ENCODE data around the gene HK2. TPM values are rescaled to one million over a fixed set of nuclear protein-coding genes. Genes with fewer than 3 reads are reported as not detected.
"Not testable (repeated sequence)": the region's sequence is repeated elsewhere in the genome, so short reads cannot be mapped to it uniquely, and the experiment has no call there.

The HK2 gene
- total RNA-seq, 6 experiments from 2014 or later: 0.48 to 23.0 (median 0.87) TPM

GRCh38 chr2:74822771-74823566 is 11.0 kb upstream of the HK2 start:
- DNase-seq (peak in 1 of 3 donors; percentile 21), ATAC-seq (no peak)
- TF ChIP-seq CTCF (IDR thresholded peaks at IDR 0.05): no peak
- TF ChIP-seq POLR2A (IDR thresholded peaks at IDR 0.05): no peak
- WGBS (ENCODE audit: insufficient coverage, low coverage, low lambda C conversion rate, missing lambda C conversion rate): 47% methylated on average over 3 of the region's 3 CpGs
- H3K4me3 ChIP-seq: no peak overlapping the region
- no peaks in the 10 kb centered on the region for H3K36me3 ChIP-seq
- H3K27ac ChIP-seq: no peak overlapping the region
- no peaks in the 10 kb centered on the region for H3K27me3 ChIP-seq
- no peaks in the 10 kb centered on the region for H3K4me1 ChIP-seq
- no peaks in the 10 kb centered on the region for H3K9me3 ChIP-seq
- intact Hi-C loops (cut with DNase I): no loop called here

GRCh38 chr2:74824679-74825078 is 9.2 kb upstream of the HK2 start:
- intact Hi-C loops (cut with DNase I): no loop called here

GRCh38 chr2:74828543-74828942 is 5.4 kb upstream of the HK2 start:
- TF ChIP-seq POLR2A (IDR thresholded peaks at IDR 0.05): no peak
- no peak for TF ChIP-seq CTCF (IDR thresholded peaks at IDR 0.05)
- intact Hi-C loops (cut with DNase I): no loop called here
- no peak for DNase-seq
- ATAC-seq: peak in 2 of 4 donors; percentile 12 to 14
- Histone ChIP-seq H3K27me3 (no peaks in the 10 kb centered on the region), H3K4me3 (no peak overlapping the region), H3K4me1 (no peaks in the 10 kb centered on the region), H3K36me3 (no peaks in the 10 kb centered on the region), H3K9me3 (no peaks in the 10 kb centered on the region), H3K27ac (no peak overlapping the region)
- WGBS (ENCODE audit: insufficient coverage, low coverage, low lambda C conversion rate, missing lambda C conversion rate): 62% methylated on average over 2 of the region's 2 CpGs

More at GRCh38 chr2:74824679-74825078, 9.2 kb upstream of the HK2 start:
- H3K4me1 ChIP-seq: no peaks in the 10 kb centered on the region
- DNase-seq: no peak
- H3K36me3 ChIP-seq: no peaks in the 10 kb centered on the region
- no peaks in the 10 kb centered on the region for H3K27me3 ChIP-seq
- H3K4me3 ChIP-seq: no peak overlapping the region
- no peak overlapping the region for H3K27ac ChIP-seq
- no peaks in the 10 kb centered on the region for H3K9me3 ChIP-seq
- TF ChIP-seq CTCF (IDR thresholded peaks at IDR 0.05): no peak
- no peak for TF ChIP-seq POLR2A (IDR thresholded peaks at IDR 0.05)
- WGBS (ENCODE audit: insufficient coverage, low coverage, low lambda C conversion rate, missing lambda C conversion rate): 57% methylated on average over 4 of the region's 4 CpGs
- peak in 2 of 4 donors; percentile 14 to 44 for ATAC-seq

GRCh38 chr2:74831693-74832530 is 2.0 kb upstream of the HK2 start:
- TF ChIP-seq POLR2A (IDR thresholded peaks at IDR 0.05) (no peak), CTCF (IDR thresholded peaks at IDR 0.05) (no peak)
- ATAC-seq (peak in 1 of 4 donors; percentile 3), DNase-seq (no peak)
- intact Hi-C loops (cut with DNase I): no loop called here
- H3K36me3 ChIP-seq: no peaks in the 10 kb centered on the region
- peaks cover 0 to 13% (median 4%) of the 10 kb centered on the region in 4 donors for H3K4me1 ChIP-seq
- no peak overlapping the region for H3K27ac ChIP-seq
- peaks cover 0 to 13% of the 10 kb centered on the region in 2 donors for H3K27me3 ChIP-seq
- no peak overlapping the region for H3K4me3 ChIP-seq
- no peaks in the 10 kb centered on the region for H3K9me3 ChIP-seq
- 56% methylated on average over 7 of the region's 7 CpGs for WGBS (ENCODE audit: insufficient coverage, low coverage, low lambda C conversion rate, missing lambda C conversion rate)

- H3K36me3 ChIP-seq; intact Hi-C loops (cut with DNase I); H3K9me3 ChIP-seq: not testable (repeated sequence)
- DNase-seq (peak in 1 of 3 donors; percentile 42), ATAC-seq (peak in 2 of 4 donors; percentile 4 to 14)
- 0% methylated on average over 18 of the region's 51 CpGs for WGBS (ENCODE audit: insufficient coverage, low coverage, low lambda C conversion rate, missing lambda C conversion rate)
- peak overlapping the region; percentile 41 to 58 (median 53) for H3K4me3 ChIP-seq
- H3K27ac ChIP-seq: peak overlapping the region in 2 of 3 donors; percentile 33 to 78
- H3K4me1 ChIP-seq: peaks cover 0 to 13% (median 4%) of the 10 kb centered on the region in 4 donors
- peaks cover 0 to 13% of the 10 kb centered on the region in 2 donors for H3K27me3 ChIP-seq
Observed at GRCh38 chr2:74834234-74834791, 386 bp downstream of the HK2 start.

Data from right lobe of liver (tissue), 6 donors.